HFFc6 (cell line): Measurements from ENCODE around the gene DNAJC16. TPM values are rescaled to one million over a fixed set of nuclear protein-coding genes. Genes with fewer than 3 reads are reported as not detected.

Experiments used
- DNase-seq: peaks from one replicate; pipeline ENCODE4 v3.0.0-alpha.2; 2018
- H3K27ac Mint-ChIP-seq: 2 replicates; pipeline ENCODE4 v1.8.0; 2020; ENCODE audit warnings: mild to moderate bottlenecking, mixed read lengths
- H3K27me3 Mint-ChIP-seq: 2 replicates; pipeline ENCODE4 v1.8.0; 2021; ENCODE audit warnings: mild to moderate bottlenecking, moderate library complexity, mixed read lengths; ENCODE audit not compliant: insufficient read depth
- H3K36me3 Mint-ChIP-seq: 2 replicates; pipeline ENCODE4 v1.8.0; 2021; ENCODE audit warnings: low read depth, mixed read lengths
- H3K4me1 Mint-ChIP-seq: 2 replicates; pipeline ENCODE4 v1.8.0; 2020; ENCODE audit warnings: low read depth, mixed read lengths
- H3K4me3 Mint-ChIP-seq: 2 replicates; pipeline ENCODE4 v1.8.0; 2020; ENCODE audit warnings: mild to moderate bottlenecking, moderate library complexity, mixed read lengths
- H3K9me3 Mint-ChIP-seq: 2 replicates; pipeline ENCODE4 v1.8.0; 2020; ENCODE audit warnings: mild to moderate bottlenecking, mixed read lengths
- CTCF ChIP-seq: fragments of 200-600 bp; sonication (generic); IDR thresholded peaks from 2 replicates; pipeline ENCODE4 v1.5.0; 2021; ENCODE audit warnings: antibody characterized with exemption, mild to moderate bottlenecking
- total RNA-seq, 6 experiments: library from RNA; stranded (reverse); fragmentation: NEBNext Ultra II Directional; extraction: Animal tissue kit (Norgen Biotek cat#: 25700); gene quantifications; 2 replicates in 1 of 6; 3 replicates in 5 of 6; pipeline ENCODE4 v1.2.3, GENCODE V29; 2021

Gene DNAJC16
- total RNA-seq, 6 experiments from 2014 or later: 21.5 to 26.5 (median 22.8) TPM

- no peaks in the 10 kb centered on the region; the same call in 1 of the 2 replicates for H3K27me3 Mint-ChIP-seq
- peaks cover 38% of the 10 kb centered on the region for H3K4me1 Mint-ChIP-seq
- H3K4me3 Mint-ChIP-seq: peak overlapping the region; percentile 94
- DNase-seq: no peak
- H3K27ac Mint-ChIP-seq: peak overlapping the region; percentile 100
- TF ChIP-seq CTCF: no peak
- no peaks in the 10 kb centered on the region for H3K9me3 Mint-ChIP-seq
- no peaks in the 10 kb centered on the region for H3K36me3 Mint-ChIP-seq
Measured at GRCh38 chr1:15526021-15526489, 593 bp upstream of the DNAJC16 start.

GRCh38 chr1:15531003-15531402 is 4.4 kb downstream of the DNAJC16 start:
- TF ChIP-seq CTCF: no peak
- H3K4me3 Mint-ChIP-seq: no peak overlapping the region
- DNase-seq: no peak
- no peaks in the 10 kb centered on the region for H3K36me3 Mint-ChIP-seq
- no peaks in the 10 kb centered on the region for H3K9me3 Mint-ChIP-seq
- H3K4me1 Mint-ChIP-seq: peaks cover 28% of the 10 kb centered on the region
- no peak overlapping the region for H3K27ac Mint-ChIP-seq
- H3K27me3 Mint-ChIP-seq: no peaks in the 10 kb centered on the region; the same call in 1 of the 2 replicates

- Mint-ChIP-seq H3K4me3 (no peak overlapping the region), H3K36me3 (peaks cover 6% of the 10 kb centered on the region; the same call in 1 of the 2 replicates), H3K27ac (no peak overlapping the region), H3K4me1 (peaks cover 22% of the 10 kb centered on the region), H3K9me3 (no peaks in the 10 kb centered on the region), H3K27me3 (no peaks in the 10 kb centered on the region)
- no peak for TF ChIP-seq CTCF
- no peak for DNase-seq
Measured at GRCh38 chr1:15531682-15532081, 5.0 kb downstream of the DNAJC16 start.

- Mint-ChIP-seq H3K27ac (no peak overlapping the region), H3K4me1 (peaks cover 19% of the 10 kb centered on the region)
- TF ChIP-seq CTCF: no peak
Measured at GRCh38 chr1:15538771-15539170, 12.1 kb downstream of the DNAJC16 start.

GRCh38 chr1:15540186-15540585 is 13.5 kb downstream of the DNAJC16 start:
- Mint-ChIP-seq H3K9me3 (no peaks in the 10 kb centered on the region), H3K27me3 (no peaks in the 10 kb centered on the region), H3K4me1 (peaks cover 24% of the 10 kb centered on the region), H3K36me3 (peaks cover 25% of the 10 kb centered on the region), H3K27ac (no peak overlapping the region; the same call in 1 of the 2 replicates), H3K4me3 (no peak overlapping the region)
- TF ChIP-seq CTCF: no peak
- peak; percentile 4 for DNase-seq

More at GRCh38 chr1:15538771-15539170, 12.1 kb downstream of the DNAJC16 start:
- Mint-ChIP-seq H3K9me3 (no peaks in the 10 kb centered on the region), H3K4me3 (no peak overlapping the region), H3K36me3 (peaks cover 25% of the 10 kb centered on the region), H3K27me3 (no peaks in the 10 kb centered on the region)
- DNase-seq: no peak
